Placental epithelial cell (primary cell): ENCODE measurements around the gene CACTIN. TPM values are rescaled to one million over a fixed set of nuclear protein-coding genes. Genes with fewer than 3 reads are reported as not detected.

Experiments used
- small RNA-seq: library from RNA; depleted of rRNA; stranded (forward); fragments of <200 nt; gene quantifications from one replicate; pipeline ENCODE3, GENCODE V24; 2012
- total RNA-seq: library from RNA; depleted of rRNA; stranded (reverse); fragments of >200 nt; gene quantifications from 2 replicates; pipeline ENCODE4 v1.2.3, GENCODE V29; 2012

CACTIN gene
- 27.1 and 27.5 TPM in 2 replicates for total RNA-seq

DNA sequence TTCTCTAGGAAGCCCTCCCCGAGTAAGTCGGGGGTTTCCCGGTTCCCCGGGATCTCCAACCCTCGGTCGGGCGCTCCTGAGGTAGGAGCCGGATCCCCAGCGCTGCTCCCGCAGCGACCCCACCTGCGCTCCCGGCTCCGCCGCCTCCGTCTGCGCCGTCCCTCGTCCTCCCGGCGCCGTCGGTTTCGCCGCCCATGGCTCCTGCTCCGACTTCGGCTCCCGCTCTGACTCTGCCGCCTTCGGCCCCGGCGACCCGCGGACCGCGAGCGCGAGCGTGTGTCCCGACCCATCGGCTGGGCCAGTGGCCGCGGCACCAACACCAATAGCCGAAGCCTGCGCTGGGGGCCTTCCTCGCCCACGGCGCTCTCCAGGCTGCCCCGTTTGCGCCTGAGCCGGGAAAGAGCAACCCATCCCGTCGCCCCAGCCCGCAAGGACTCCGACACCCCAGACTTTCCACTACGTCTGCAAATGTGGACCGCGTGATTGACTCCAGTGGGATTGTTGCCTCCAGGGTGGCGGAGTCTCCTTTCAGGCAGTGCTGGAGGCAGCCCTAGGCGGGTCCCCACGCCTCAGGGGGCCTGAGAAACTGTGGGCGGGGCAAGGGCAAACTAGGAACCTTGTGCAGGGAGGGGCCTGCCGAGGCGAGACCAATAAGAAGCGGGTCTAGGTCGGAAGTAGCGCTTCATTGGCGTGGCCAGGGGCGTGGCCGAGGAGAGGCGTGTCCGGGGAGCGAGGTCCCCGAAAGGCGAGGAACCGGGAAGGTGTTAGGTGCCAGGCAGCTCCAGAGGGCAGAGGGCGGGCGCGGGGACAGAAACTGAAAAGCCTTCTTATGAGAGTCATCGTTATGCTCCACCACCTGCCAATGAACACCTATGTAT lies at the start of gene CACTIN:
Gene CACTIN, minus strand, starts transcription at position 318 of the 878 bp plus-strand sequence. Its CDS starts 28 bp downstream, at position 290.

DNA sequence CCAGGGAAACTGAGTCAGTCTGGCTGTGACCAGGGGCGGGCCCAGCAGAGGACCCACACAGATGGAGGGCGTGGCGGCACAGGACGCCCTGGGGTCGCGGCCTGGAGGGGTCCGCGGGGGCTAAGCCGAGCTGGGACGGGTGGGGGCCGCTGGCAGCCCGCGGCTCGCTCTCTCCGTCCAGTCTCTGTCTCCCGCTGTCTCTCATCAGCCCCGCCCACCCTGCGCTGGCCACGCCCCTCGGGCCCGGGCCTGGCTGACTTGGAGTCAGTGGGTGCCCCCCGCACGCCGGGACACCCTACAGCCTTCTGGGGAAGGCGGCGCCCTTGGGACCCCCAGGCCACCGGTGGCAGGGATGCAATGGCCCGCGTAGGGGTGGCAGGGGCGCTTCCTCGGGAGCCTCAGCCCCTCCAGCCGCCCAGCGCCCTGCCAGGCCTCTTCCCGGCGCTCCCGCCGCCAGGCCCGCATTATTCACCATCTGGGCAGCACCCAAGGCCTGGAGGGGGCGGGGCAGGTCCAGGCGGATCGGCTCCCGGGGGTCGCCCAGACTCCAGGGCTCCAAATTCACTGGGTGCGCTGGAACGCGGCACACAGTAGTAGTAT lies 19.8 kb downstream of the CACTIN start, which contains the start of gene TBXA2R:
Gene TBXA2R, minus strand, starts transcription at position 186 of the 600 bp plus-strand sequence. CDS start 6,241 bp downstream, outside the sequence.

DNA sequence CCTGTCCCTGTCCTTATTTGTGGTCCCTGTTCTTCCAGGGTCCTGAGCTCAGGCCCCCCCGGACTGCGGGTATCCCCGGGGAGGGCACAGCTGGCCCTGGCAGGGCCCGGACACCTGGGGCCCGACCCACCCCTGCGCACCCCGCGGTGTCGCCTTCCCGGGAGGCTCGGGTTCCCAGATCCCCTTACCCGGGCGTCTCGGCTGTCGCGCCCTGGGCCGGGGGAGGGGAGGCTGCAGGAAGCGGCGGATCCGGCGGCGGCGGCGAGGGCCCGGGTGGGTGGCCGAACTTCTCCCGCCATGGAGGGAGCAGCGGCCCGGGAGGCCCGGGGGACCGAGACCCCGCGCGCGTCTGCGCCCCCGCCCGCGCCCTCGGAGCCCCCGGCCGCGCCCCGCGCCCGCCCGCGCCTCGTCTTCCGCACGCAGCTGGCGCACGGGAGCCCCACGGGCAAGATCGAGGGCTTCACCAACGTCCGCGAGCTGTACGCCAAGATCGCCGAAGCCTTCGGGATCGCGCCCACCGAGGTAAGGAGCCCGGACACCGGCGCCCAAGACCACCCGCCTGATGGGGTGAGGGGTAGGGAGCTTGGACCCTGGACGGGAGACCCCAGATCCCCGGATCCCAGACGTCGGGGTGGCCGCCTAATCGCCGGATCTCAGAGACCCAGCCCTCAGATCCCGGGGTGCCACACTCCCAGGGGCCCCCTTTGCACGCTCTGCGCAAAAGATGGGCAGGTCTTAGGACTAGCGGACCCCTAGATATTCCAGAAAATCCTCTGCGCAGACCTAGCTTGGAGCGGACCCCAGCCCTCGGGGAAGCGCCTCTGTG lies 41.1 kb downstream of the CACTIN start, which contains the start of gene GIPC3:
Gene GIPC3, plus strand, starts transcription at position 178 of the 826 bp plus-strand sequence. Its CDS starts 120 bp downstream, at position 298.

DNA sequence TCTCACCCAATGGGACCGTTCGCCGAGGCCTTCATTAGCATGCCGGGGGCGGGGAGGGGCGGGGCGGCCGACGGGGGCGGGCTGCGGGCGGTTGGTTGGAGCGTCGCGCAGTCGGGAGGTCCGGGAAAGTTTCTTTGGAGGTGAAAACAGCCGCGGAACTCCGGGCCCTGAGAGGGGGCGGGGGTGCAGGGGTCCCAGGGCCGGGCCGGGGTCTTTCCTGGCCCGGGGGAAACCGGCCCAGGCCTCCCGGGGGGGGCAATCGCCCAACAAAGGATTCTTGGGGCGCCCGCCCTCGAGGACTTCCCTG lies 53.8 kb downstream of the CACTIN start, which contains the start of gene HMG20B:
Gene HMG20B, plus strand, starts transcription at position 90 of the 307 bp plus-strand sequence. CDS start 366 bp downstream, outside the sequence.

Small RNA genes within 50 kb of the gene (small RNA-seq; reads per million reads assigned to genes)
- gene AC005786.1: not detected

Other genes with a start within 250 kb of the CACTIN start
- not detected in 2 replicates for gene SMIM24, start 146.3 kb downstream of the CACTIN start, total RNA-seq
- gene SMIM44, start 143.3 kb downstream of the CACTIN start, total RNA-seq: not detected in 2 replicates
- 5.9 and 8.2 TPM in 2 replicates for gene DOHH, start 126.1 kb downstream of the CACTIN start, total RNA-seq
- gene FZR1, start 120.5 kb downstream of the CACTIN start, total RNA-seq: 72.6 and 86.3 TPM in 2 replicates
- gene TEKTIP1, start 87.6 kb downstream of the CACTIN start, total RNA-seq: 0.22 and 0.39 TPM in 2 replicates
- 92.3 and 93.4 TPM in 2 replicates for gene MFSD12, start 69.2 kb downstream of the CACTIN start, total RNA-seq
- gene HMG20B, start 53.8 kb downstream of the CACTIN start, total RNA-seq: 111 TPM in 2 replicates
- under 0.01 TPM in 1 of 2 replicates, not detected in the other for gene GIPC3, start 41.3 kb downstream of the CACTIN start, total RNA-seq
- 4.3 and 6.7 TPM in 2 replicates for gene TBXA2R, start 19.9 kb downstream of the CACTIN start, total RNA-seq
- gene PIP5K1C, start 73.7 kb upstream of the CACTIN start, total RNA-seq: 17.3 and 26.2 TPM in 2 replicates
- 0.39 TPM in 1 of 2 replicates, not detected in the other for gene TJP3, start 81.6 kb upstream of the CACTIN start, total RNA-seq
- gene APBA3, start 134.9 kb upstream of the CACTIN start, total RNA-seq: 25.5 and 27.8 TPM in 2 replicates
- 32.2 and 46.1 TPM in 2 replicates for gene MRPL54, start 135.9 kb upstream of the CACTIN start, total RNA-seq
- not detected in 2 replicates for gene RAX2, start 145.4 kb upstream of the CACTIN start, total RNA-seq
- gene MATK, start 159.6 kb upstream of the CACTIN start, total RNA-seq: not detected in 2 replicates
- gene ZFR2, start 242.2 kb upstream of the CACTIN start, total RNA-seq: not detected in 2 replicates